COR-L47 (cell line): ENCODE results near the gene DESI1.
A peak's percentile ranks its signal among the peaks of the same experiment; 100 is the strongest.
"Not testable (repeated sequence)": the region's sequence is repeated elsewhere in the genome, so short reads cannot be mapped to it uniquely, and the experiment has no call there.

Experiments used
- DNase-seq: peaks from one replicate; lab custom pipeline; 2025; lab: John Stamatoyannopoulos, UW

The DESI1 gene

DNA sequence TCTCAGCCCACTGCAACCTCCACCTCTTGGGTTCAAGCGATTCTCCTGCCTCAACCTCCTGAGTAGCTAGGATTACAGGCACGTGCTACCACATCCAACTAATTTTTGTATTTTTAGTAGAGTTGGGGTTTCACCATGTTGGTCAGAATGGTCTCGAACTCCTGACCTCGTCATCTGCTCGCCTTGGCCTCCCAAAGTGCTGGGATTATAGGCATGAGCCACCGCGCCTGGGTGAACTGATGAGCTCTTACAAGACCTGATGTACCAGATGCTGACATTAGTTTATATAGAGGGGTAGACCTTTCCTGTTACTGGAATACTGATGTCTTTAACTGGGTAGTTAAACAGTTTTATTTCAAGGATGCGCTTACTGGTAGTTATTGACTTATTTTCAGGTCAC lies 13.8 kb upstream of the DESI1 start:
- DNase-seq: not testable (repeated sequence)

DNA sequence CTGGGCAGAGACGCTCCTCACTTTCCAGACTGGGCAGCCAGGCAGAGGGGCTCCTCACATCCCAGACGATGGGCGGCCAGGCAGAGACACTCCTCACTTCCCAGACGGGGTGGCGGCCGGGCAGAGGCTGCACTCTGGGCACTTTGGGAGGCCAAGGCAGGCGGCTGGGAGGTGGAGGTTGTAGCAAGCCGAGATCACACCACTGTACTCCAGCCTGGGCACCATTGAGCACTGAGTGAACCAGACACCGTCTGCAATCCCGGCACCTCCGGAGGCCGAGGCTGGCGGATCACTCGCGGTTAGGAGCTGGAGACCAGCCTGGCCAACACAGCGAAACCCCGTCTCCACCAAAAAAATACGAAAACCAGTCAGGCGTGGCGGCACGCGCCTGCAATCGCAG lies 10.8 kb upstream of the DESI1 start:
- DNase-seq: not testable (repeated sequence)

GRCh38 chr22:41631115-41631514 lies 10.3 kb upstream of the DESI1 start:
- not testable (repeated sequence) for DNase-seq

- no peak for DNase-seq
These were observed 4.7 kb upstream of the DESI1 start for GRCh38 chr22:41625577-41625976.

GRCh38 chr22:41621911-41622179 lies 1.0 kb upstream of the DESI1 start:
- no peak for DNase-seq

GRCh38 chr22:41621099-41621910 lies 462 bp upstream of the DESI1 start, which contains the start of gene XRCC6:
Gene XRCC6 (plus strand): TSS chr22:41621295. CDS start chr22:41622005, 710 bp downstream.
- DNase-seq: peak; percentile 99

DNA sequence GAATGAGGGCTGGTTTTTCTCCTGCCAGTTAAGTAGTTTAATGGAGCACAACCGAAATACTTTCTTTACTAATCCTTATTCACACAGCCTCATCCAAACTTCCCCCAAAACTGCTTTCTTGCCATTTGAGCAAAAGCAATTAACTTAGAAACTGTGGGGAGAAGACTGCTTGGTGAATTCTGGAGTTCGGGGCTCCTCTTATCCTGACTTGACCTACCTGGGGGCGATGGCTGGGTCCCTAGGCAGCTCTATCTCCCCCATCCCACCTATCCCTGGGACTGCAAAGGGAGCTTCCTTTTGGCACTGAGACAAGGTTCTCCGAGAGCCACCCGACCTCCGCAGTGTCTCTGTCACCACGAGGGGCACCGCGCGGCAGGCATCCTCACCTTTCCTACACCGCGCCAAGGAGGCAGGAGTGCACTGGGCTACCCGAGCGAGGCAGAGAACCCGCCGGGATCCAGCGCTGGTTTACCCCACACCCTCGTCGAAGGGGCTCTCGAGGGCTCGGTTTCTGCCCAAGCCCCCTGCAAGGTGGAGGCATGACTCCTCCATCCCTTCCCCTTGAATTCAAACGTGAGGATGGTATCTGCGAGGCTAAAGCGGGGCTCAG lies 759 bp downstream of the DESI1 start:
- peak; percentile 50 for DNase-seq

DNA sequence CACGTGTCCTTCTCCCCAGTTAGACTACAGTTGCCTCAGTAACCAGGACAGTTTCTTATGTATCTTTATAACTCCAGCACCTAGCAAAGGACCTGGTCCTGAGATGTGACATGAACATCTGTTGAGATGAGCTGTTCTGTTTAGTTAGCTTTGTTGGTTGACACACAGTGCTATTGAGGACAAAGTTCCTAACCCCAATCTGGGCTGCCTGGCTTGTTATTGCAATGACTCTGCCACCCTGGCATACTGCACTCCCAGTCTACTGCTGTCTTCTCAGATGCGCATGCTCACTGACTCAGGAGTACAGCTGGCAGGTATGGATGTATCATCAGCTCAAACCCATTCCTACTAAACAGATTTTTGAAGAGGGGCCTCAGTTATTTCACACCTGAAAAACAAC lies 7.4 kb downstream of the DESI1 start:
- no peak for DNase-seq

DNA sequence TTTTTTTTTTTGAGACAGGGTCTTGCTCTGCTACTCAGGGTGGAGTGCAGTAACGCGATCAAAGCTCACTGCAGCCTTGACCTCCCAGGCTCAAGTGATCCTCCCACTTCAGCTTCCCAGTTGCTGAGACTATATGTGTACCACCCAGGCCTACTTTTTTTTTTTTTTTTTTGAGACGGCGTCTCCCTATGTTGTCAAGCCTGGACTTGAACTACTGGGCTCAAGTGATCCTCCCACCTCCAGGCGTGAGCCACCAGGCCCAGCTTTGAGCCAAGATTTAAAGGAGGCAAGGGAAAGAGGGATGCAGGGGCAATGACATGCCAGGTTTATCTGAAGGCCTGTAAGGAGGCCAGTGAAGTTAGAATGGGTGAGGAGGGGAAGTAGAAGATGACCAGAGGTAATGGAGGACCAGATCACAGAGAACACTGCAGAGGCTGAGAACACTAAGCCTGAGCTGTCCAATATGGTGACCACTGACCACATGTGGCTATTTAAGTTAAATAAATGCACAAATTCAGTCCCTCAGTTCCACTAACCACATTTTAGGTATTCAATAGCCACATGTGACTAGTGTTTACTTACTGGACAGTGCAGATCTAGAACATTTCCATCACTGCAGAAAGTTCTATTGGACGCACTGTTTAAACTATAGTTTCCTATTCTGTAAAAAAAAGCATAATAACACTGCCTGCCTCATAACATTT lies 8.1 kb downstream of the DESI1 start:
- DNase-seq: no peak

DNA sequence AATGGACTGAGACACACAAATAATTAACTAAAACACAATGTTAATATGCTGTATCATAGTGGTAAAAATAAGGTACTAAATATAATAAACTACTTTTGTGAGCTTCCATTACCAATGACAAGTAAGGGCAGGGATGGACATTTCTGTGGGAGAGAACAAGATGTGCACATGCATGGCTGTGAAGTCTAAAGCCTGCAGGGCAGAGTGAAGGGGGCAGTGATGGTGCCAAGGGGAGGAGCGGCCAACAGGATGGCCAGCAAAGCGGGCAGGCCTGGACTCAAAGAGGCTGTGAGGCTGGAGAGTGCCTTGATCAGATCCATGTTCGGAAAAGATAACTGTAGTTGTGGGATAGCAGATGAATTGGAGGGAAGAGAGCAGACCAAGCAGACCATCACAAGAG lies 12.5 kb downstream of the DESI1 start:
- DNase-seq: no peak

GRCh38 chr22:41603873-41604332 lies 16.9 kb downstream of the DESI1 start:
- DNase-seq: no peak

DNA sequence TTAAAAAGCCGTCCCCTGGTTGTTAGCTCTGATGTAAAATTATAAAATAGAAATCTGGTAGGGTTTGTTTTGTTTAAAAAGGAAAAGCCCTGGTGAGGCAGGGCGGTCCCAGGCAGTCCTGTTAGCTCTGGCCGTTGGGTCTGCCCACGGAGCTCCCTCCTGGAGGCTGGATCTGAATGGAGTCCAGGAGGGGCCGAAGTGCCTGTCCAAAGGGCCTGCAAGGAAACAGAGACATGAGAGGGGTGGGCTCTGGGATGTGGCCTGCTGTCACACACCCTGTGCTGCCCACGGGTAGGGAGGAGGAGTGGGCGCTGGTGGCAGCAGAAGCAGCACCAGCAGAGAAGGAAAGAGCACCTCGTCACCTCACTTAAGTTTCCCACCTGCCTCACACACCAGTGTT lies 19.9 kb downstream of the DESI1 start:
- no peak for DNase-seq

DNA sequence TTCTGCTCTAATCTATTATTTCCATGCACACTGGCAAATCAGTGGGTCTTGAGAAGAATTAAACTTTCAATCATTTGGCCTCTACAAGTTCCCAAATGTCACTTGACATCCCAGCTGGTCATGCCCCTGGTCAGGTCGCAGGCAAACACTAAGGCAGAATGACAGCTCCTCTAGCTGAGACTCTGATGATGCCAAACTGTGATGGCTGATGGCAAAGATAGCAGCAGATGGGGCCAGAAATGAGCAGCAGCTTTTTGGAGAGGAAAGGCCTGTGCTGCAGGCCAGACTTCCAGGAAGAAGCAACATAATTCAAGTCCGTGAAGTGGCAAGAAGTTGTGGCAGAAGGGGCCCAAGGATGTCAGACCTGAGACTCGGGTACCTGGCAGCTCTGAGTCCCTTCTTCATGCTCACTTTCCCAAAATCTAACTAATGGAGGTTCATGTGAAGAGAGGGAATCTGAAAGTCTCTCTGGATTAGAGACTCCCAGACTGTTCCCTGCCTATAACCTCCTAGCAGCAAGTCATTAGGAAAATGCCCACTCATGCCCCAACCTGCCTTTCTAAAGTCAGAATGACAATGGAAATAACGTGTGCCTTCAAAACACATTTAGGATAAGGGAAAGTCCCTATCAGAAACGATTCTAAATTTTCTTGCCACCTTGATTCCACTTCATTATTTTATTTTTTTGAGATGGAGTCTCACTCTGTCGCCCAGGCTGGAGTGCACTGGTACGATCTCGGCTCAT lies 21.8 kb downstream of the DESI1 start:
- no peak for DNase-seq

- no peak for DNase-seq
These were observed 22.8 kb downstream of the DESI1 start for GRCh38 chr22:41598081-41598480.

DNA sequence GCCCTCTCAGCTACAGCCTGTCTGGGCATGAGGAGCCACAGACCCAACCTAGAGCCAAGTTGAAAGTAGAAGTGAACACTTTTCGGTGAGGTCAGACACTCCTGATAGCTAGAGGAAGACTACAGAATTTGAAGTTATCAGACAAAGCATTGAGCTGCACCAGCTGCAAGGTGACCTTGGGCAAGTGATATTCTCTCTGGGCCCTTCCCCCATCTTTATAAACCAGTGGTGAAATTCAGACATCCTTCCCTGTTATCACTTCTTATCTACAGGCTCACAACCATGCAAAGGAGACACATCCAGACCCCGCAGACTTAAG lies 23.2 kb downstream of the DESI1 start:
- no peak for DNase-seq

DNA sequence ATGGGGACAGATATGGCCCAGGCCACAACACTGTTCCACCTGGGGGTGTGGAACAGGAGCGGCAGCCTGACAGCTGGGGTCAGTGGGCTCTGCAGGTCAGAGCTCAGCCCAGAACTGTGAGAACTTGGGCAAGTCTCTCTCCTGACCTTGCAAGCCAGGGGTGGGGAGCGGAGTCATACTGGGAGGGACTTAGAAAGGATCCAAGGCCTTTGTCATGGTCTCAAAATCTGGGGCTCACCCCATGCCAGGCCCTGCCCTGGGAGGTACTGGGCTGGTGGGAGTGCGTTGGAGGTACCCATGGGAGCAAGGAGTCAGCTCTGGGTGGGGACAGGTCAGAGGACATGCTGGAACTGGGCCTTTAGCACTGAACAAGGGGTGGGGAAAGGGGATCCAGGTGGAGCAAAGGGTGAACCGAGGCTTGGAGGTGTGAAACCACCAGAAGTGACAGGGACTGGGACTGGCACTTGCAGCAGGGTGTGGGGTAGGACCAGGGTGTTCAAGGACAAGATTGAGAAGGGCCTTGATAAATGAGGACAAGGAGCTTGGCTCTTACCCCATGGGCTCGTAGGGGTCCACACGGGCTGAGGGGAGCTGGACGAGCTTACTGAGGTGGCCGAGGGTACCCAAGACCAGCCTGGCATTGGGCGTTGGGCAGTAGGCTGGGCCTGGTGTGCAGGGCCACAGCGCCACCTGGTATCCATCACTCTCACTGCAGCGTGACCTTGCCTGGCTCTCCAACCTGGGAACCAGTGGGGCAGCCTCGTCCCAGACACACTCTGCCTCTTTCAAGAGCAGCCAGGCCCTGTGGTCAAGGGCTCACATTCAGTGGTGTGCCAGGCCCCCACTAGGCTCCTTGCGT lies 23.8 kb downstream of the DESI1 start:
- DNase-seq: peak; percentile 51

- no peak for DNase-seq
These were observed 25.1 kb downstream of the DESI1 start for GRCh38 chr22:41595703-41596102.

- DNase-seq: not testable (repeated sequence)
These were observed 27.4 kb downstream of the DESI1 start for GRCh38 chr22:41593336-41593960.

GRCh38 chr22:41589391-41590241 lies 31.2 kb downstream of the DESI1 start, which contains the start of gene PMM1:
Gene PMM1 (minus strand): TSS chr22:41589840. CDS start chr22:41589805, 35 bp downstream.
- DNase-seq: peak; percentile 100

GRCh38 chr22:41587347-41587723 lies 33.5 kb downstream of the DESI1 start:
- DNase-seq: no peak
